ENCODE data around the gene CD58.

The CD58 gene

GRCh38 chr1:116491700-116492357 is 79.0 kb downstream of the CD58 start:
- DNase-seq: no peak

GRCh38 chr1:116490588-116490987 is 80.2 kb downstream of the CD58 start:
- no peak for DNase-seq

DNA sequence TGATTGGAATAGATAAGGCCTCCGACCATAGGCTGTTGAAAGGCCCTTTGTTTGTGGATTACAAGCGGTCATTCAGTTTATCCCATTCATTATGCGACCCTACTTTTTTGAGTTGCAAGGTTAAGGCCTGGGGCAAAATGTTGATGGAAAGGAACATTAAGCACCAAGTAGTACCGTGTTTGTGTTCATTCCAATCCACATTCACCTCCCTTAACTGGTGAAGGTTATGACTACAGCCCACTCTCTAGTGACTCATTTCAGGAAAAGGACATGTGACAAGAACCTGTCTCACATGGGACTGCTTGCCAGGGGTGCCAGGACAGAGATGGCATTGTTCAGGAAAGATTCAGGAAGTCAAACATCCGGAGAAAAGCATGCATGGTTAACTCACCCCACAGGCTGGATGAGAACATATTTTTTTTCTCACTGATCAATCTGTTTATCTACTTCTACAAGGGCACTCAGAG is 81.6 kb downstream of the CD58 start:
- DNase-seq: no peak

DNA sequence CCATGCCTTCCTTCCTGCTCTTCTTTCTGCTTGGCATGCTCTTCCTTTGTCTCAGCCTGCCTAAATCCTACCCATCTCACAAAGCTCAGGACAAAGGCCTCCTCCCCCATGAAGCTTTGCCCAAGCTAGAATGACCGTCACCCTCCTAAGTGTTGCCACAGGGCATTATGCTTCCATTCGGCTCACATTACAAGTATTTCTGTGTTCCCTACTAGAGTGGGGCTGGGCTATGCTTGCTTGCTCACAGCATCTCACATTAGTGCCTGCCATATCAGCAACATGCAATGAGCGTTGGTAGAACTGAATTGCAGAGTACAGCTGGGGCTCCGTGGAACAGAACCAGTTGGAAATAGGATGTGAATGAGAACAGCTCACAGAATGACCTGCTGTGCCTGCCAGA is 82.8 kb downstream of the CD58 start:
- no peak for DNase-seq

DNA sequence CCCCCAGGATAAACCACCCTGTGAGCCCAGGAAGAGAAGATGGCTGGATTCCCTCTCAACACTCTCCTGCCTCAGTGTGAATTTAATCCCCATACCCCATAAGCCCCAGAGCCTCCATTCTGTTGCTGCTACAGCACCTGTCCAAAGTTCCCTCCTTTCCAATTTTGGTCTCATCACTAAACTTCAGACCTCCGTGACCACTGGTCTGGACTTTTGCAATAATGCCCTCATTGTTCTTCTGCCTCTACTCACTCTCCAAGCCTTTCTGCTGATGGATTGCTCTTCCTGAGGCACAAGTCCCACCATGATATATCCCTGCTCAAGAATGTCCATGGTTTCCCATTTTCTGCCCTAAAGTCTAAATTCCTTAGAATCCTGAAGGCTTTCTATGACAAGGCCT is 83.2 kb downstream of the CD58 start:
- DNase-seq: no peak

DNA sequence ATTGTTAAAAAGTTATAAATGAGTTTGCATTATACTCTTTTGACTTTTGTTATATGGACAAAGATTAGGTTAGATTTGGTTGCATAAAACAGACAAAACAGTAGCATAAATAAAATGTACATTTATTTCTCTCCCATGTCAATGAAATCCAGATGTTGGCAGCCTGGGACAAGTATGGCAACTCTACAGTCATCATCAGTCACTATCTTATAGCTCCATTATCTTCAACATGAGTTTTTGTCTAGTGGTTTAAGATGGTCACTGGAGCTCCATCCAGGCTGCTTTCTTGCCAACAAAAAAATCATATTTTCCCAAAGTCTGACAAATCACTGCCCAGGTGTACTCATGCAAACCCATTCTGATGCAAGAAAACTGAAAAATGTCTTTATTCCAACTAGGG is 83.8 kb downstream of the CD58 start:
- no peak for DNase-seq

DNA sequence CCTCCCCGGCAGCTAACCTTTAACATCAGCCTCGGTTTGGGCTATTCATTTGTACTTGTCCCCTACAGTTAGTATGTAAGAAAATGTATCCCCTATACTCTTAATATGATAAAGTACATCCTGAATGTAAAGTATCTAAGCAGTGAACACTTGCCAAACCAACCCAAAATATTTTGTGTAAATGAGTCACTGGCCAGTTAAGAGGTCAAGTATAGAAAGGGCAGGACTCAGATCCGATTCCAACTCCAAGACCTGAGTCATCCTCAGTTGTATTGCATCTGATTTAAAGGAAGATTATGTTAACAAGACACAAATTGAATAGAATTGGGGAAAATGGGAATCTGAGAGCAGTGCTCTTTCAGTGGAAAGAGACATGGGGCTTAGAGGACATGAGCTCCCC is 84.4 kb downstream of the CD58 start:
- no peak for DNase-seq

- no peak for DNase-seq
Measured at GRCh38 chr1:116485976-116486375, 84.8 kb downstream of the CD58 start.

DNA sequence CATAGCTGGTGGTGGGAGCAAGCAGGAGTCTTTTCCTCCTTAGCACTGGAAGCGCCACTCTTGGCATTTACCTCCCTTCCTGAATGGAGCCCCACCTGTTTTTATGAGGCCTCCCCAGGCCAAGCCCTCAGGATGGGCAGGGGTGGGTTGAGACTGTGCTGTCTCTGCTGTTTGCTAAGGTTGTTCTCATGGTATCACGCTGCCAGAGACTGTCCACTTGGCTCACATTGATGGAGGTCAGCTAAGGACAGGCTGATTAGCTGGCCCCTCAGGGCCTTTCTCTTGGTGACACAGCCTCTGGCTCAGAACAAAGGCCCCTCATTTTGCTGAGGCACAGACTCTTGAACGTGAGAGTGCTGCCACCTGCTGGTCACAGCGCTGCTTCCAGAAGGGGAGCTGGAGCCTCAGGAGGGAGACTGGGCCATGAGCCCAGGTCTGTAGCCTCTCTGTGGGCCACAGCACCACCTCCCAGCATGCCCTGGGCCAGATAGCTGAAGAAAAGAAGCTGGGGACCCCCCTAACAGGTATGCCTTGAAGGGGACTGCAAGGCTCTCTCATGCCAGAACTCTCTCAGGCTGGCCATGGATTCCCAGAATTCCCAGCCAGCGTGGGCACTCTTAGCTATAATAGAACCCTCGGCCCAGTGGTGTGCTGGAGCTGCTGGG is 85.6 kb downstream of the CD58 start:
- peak; percentile 93 to 94 for DNase-seq

GRCh38 chr1:116483481-116484309 is 87.1 kb downstream of the CD58 start:
- no peak for DNase-seq

DNA sequence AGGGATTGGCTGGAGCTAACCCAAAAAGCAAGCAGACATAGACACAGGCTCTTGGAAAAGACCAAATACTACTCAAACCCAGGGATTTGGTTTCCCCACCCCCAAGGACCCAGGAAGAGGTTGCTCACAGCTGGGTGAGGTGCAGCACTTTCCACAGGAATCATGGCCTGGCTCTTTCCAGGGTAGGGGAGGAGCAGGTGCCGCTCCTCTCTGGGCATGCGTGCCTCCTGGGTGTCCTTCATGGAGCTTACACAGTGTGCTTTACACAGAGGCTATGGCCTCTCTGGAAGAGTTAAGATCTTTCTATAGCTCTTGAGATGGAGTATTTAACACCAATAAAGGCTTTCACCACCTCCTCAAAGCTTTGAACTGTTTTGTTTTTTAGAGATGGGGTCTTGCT is 88.3 kb downstream of the CD58 start:
- DNase-seq: no peak

- DNase-seq: no peak
Measured at GRCh38 chr1:116481934-116482333, 88.9 kb downstream of the CD58 start.

- DNase-seq: no peak
Measured at GRCh38 chr1:116478621-116479020, 92.2 kb downstream of the CD58 start.

DNA sequence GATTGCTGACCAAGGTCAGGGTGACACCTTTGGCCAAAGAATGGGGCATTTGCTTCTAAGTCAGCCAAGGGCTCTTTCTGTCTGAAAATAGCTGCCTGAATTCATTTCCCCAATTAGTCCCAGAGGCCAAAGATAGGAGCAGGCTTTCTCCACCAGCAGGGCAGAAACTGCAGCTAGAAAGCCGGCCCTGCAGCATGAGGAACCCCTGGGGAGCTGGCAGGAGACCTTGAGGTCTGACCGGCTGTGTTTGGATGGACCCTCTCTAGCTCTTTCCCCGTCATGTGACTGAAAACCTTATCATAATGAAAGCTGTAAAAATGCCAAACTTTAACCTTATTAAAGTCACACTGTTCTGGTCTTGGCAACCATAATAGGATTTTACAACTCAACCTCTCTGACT is 93.4 kb downstream of the CD58 start:
- no peak for DNase-seq

DNA sequence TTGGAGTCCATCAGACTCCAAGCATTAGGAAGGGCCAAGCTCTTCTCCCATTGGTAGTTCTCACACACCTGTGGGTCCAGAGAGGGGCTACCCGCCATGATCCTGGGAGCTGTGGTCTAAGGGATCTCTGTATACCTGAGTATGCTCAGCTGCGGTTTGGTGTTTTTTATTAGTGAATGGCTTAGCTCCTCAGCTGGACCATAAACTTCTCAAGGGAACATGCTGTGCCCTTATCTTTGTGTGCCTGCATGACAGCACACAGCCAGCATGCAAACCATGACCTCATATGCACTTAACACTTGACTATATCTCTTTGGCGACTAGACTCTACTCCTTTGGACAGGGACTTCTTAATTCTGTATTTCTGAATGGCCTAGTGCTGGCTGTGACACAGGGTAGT is 94.5 kb downstream of the CD58 start:
- no peak for DNase-seq

DNA sequence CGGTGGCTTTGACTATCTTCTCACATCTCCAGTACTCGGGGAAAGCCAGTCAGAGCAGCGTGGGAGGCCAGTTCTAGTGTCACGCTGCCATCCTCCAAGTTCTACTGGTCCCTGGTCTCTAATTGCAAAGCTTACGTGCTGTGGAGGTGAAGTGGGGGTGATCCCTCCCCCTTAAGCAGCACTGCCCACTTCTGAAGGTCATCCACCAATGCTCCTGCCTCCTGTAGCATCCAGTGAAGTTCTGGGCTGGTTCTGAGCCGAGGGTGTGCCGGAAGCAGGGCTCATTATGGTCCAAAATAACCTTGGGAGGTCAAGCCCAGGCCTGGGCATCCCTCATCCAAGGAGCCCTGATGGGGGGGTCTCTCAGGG is 95.0 kb downstream of the CD58 start:
- DNase-seq: no peak

DNA sequence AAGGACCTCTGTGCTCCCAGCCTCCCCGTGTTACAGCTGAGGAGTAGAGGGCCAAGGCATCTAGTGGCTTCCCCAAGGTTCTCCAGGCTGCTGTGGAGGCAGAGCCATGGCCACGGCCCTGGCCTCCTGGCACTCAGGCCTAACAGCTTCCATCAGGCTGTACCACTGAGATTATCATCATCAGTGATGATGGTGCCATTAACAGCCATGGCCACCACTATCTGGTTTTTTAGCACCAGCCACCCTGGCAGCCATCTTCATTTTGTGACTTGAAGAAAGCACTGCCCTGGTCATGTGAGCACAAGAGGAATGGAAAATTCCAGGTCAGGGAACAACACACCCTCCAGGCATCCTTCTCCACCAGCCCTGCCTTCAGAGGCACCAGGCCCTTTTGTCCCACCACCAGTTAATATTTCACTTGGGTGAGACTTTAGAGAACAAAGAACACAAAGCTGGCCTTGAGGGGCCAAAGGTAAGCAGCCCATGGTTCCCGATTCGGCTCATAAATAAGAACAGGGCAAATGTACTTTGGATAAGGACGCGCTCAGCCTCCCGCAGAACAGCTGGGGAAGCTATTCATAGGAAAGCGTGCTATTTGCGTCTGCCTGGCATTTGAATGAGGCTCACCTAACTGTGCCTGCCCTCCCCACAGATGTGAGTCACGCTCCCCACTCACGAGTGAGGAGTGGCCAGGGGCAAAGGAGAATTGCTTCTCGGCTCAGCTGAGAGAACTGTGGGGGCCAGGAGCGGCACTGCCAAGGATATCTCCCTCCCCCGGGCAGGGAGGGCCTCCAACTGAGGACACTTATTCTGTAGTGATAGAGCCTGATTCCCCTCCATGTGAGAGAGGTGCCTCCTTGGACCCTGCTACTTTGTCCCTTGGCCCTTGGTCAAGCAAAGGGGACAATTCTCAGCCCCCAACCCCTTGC is 95.6 kb downstream of the CD58 start:
- DNase-seq: no peak

- DNase-seq: no peak
Measured at GRCh38 chr1:116472431-116472961, 98.3 kb downstream of the CD58 start.

DNA sequence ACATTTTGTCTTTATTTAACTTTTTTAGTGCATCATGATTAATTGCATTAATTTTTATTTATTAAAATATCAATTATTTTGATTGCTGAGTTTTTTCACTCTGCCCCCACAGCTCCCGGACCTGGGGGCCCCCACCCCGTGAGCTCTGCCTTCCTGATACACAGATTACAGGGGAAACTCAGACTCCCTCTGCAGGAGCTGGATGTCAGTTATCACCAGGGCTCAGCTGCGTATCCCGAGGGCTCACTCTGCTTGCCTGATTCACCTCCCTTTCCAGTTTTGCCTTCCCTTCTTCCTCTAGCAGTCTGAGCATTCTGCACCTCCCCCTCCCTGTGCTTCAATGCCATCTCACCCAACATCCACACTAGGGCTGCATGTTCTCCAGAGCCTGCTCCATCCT is 99.6 kb downstream of the CD58 start:
- DNase-seq: no peak

GRCh38 chr1:116470671-116471070 is 100.2 kb downstream of the CD58 start:
- no peak for DNase-seq

DNA sequence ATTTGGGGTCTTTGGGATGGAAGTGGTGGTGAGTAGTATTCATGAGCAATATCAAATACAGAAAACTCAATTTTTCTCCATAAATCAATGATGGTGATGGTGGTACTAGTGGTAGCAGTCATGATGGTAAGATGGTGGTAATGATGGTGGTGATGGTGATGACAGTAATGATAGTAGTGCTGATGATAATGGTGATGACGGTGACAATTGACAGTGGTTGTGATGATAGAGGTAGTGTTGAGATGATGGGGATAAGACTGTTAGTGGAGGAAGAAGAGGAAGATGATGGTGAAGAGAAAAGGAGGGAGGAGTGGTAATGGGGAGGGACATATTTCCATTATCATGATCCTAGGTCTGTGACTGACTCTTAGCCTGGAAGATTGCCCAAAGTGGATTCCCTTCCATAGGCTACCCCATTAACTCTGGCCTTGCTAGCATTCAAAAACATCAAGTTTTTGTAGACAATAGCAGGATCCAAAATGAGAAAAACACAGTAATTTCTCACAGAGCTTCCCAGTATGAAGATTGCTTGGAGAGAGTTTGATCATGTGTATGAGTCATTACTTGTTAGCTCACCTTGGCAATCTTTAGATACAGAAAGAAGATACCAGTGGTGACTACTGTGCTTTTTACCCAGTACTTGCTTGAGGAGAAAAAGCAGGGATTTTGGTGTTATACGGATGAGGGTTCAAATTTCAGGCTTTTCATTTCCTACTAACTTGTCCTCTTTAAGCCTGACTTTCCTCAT is 103.8 kb downstream of the CD58 start:
- no peak for DNase-seq

Measured in stimulated activated CD4-positive, alpha-beta T cell treated with anti-CD3 and anti-CD28 coated beads, Interleukin-2, amount 100 ng/mL, for 24 hours (primary cell).